GM21360 (cell line): ENCODE results near the gene DPY19L3.
"Not testable (repeated sequence)": the region's sequence is repeated elsewhere in the genome, so short reads cannot be mapped to it uniquely, and the experiment has no call there.

Experiments
- ATAC-seq: cut with Tn5 transposase; IDR thresholded peaks from one replicate; pipeline ENCODE4 v1.9.1; 2021; ENCODE audit warnings: mild to moderate bottlenecking, moderate library complexity; ENCODE audit not compliant: unreplicated experiment

The DPY19L3 gene

GRCh38 chr19:32438751-32439150 is 33.2 kb downstream of the DPY19L3 start:
- no peak for ATAC-seq

GRCh38 chr19:32442650-32443049 is 37.1 kb downstream of the DPY19L3 start:
- ATAC-seq = no peak

DNA sequence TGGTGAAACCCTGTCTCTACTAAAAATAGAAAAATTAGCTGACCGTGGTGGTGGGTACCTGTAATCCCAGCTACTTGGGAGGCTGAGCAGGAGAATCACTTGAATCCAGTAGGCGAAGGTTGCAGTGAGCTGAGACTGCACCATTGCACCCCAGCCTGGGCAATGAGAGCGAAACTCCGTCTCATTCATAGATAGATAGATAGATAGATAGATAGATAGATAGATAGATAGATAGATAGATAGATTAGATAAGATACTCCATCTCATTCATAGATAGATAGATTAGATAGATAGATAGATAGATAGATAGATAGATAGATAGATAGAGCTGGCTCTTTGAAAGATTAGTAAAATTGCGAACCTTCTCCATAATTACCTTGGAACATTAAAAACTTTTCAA is 42.0 kb downstream of the DPY19L3 start:
- ATAC-seq = not testable (repeated sequence)

DNA sequence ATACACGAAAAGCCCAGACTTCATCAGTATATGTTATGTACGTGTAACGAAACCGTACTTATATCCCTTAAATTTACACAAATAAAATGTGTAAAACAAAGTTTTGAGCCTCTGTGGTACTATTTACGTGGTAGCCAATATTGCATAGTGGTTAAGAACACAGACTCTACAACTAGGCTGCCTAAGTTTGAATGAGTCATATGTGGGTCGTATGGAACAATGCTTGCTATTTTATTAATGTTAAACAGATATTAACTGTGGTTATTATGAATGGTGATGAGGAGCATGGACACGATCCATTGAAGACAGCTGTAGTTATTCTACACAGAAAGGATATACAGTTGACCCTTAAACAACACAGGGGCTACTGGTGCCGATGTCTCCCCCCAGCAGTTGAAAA is 42.5 kb downstream of the DPY19L3 start:
- no peak for ATAC-seq

DNA sequence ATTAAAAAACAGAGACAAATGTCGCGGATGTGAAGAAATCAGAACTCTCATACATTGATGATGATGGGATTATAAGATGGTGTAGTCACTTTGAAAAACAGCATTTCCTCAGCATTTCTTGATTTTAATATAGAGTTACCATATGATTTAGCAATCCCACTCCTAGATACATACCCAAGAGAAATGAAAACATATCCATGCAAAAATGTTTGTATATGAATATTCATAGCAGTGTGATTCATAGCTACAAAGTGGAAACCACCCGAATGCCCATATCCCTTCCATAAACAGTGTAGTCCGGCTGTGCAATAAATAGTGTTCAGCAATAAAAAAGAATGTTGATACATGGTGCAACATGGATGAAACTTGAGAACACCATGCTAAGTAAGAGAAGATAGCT is 44.6 kb downstream of the DPY19L3 start:
- no peak for ATAC-seq

- no peak for ATAC-seq
Observed at GRCh38 chr19:32453736-32454135, 48.2 kb downstream of the DPY19L3 start.

- ATAC-seq = no peak
Observed at GRCh38 chr19:32456406-32456805, 50.8 kb downstream of the DPY19L3 start.

DNA sequence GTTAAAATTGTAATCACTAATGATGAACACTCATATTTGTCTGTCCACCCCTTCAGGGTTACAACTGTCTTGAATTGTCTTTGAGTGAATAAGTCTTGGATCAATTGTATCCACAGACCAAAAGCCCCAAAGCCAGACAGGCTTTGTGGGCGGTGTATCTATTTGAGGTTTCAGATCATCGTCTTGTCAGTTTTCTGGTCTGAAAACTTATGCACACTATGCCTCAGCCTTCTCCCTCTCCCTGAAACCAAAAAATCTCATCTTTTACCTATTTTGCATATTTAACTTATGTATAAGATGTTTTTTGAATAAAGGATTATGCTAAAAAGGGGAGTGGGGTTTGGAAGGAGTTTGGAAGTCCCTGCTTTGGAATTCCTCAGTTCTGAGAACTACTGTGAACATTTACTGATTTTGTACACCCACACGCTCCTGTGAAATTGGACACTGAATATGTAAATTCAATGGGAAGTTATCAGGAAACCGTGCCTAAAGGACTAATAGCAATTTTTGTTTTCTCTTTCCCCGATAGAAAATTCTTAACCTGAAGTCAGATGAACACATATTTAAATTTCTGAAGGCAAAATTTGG is 52.1 kb downstream of the DPY19L3 start:
- ATAC-seq = no peak

DNA sequence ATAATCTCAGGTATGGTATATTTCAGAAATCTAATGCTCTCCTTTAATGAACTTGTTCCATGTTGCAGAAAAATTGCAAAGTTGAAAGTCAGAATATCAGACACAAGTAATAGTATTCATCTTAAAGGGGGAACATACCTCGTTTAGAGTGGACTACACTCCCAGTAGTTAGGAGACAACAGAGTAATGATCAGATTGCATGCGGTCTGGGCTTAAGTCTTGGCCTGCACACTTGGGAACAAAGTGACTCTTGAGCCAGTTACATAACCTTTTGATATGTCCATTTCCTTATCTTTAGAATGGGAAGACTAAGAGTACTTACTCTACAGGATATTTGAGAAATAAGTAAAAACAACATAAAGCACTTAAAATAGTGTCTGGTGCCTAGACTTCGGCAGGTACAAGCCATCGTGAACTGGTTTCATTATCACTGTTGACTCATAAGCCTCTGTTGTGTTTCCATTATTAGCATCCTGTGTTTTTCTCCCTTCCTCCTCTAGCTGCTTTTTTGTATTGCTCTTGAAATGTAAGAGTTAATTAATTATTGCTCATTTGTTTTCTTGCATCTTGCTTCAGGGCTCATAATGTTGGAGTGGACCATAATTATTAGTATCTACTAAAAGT is 53.0 kb downstream of the DPY19L3 start:
- ATAC-seq = peak; percentile 86

DNA sequence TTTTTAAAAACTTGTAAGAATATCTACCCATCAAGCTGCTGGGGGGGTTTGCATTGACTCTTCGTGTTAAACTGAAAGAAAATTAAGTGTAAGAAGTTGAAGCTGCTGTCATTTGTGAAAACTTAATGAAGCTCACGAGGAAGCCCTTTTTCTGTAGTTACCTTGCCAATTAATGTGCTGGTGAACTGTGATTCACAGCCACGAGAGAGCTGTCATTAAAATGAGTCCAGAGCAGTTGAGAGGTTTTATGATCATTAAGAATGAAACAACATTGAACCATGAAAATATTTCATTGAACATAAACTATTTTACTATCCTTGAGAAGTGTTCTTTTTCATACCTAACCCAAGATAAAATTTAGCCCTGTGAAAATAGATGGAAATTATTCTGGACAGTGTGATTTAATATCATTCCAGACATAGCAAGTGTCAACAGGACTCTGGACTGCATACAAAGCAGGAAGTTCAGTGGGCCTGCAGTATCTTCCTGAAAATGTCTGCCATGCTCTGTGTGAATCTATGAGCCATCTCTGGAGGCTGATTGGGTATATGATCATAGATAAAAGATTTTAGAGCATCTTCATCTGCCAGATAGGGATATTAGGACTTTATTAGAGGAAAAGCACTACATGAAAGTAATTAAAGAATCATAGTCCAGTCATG is 53.8 kb downstream of the DPY19L3 start:
- ATAC-seq = no peak

GRCh38 chr19:32460476-32460875 is 54.9 kb downstream of the DPY19L3 start:
- no peak for ATAC-seq

- no peak for ATAC-seq
Observed at GRCh38 chr19:32464279-32464678, 58.7 kb downstream of the DPY19L3 start.

GRCh38 chr19:32465176-32465575 is 59.6 kb downstream of the DPY19L3 start:
- no peak for ATAC-seq

DNA sequence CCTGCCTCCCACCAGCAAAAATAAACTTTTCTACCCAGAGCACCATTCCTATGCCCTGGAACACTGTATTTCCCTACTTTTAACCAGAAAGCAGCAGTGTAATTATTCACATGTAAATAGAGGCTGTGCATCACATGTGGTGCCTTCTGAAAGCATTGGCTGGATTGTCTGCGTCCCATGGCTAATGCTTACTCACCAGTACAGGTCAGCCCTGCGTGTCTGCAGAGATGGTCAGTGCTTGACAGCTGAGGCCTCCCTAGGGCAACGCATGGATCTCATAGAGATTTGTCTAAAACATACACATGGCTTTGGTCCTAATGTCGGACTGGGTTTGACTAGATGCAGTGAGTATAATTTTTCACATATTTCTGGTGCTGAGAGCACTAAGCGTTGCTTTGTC is 64.2 kb downstream of the DPY19L3 start:
- ATAC-seq = no peak

DNA sequence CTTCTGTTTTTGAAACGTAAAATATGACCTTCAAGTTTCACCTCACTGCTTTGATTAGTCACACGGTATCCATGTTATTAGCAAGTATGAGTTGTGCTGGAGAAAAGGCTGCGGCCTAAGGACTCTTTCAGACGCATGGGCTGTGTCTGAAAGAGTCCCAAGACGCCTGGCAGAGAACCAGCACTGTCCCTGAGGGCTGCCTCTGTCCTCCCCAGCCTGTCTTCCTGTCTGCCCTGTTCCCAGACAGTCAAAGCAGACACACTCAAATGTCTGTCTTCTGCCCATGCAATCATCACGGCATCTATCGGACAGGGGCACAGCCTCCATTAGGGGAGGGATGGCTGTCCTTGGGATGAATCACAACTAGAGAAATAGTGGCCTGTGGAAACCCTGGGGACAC is 65.5 kb downstream of the DPY19L3 start:
- ATAC-seq = no peak

GRCh38 chr19:32471811-32472210 is 66.2 kb downstream of the DPY19L3 start:
- ATAC-seq = no peak

GRCh38 chr19:32475141-32476031 is 69.8 kb downstream of the DPY19L3 start:
- ATAC-seq = no peak

DNA sequence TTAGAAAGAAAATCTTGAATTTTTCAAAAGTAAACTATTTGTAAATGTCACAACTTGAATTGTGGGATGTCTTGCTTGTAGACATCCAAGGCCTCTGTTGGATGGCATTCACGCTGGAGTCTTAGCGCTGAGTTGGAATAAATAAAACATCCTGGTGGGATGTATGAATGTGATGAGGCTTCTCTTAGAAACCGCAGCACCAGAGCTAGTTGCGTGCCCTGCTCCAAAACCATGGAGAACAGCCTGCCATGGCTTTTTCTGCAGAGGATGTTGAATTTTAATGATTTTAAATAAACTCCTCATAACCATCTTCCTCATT is 70.4 kb downstream of the DPY19L3 start:
- ATAC-seq = no peak

- ATAC-seq = no peak
Observed at GRCh38 chr19:32480321-32480720, 74.8 kb downstream of the DPY19L3 start.

DNA sequence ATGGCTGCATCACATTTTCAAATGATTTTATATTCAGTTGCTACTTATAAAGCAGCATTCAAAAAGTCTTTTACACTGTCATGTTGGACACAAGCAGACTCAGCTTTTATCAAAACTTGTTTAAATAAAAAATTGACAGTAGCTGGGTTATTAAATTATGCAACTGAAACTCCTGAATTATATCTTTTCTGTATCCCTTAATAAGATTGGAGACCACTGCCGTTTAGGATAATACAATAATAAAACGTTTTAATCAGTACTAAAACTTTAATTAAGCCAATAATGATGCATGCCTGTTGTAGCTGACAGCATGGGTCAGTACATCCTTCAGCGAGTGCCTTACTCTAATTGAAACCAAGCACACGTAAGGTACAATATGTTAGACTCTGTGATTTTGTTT is 78.0 kb downstream of the DPY19L3 start:
- ATAC-seq = no peak

- no peak for ATAC-seq
Observed at GRCh38 chr19:32489971-32490370, 84.4 kb downstream of the DPY19L3 start.

DNA sequence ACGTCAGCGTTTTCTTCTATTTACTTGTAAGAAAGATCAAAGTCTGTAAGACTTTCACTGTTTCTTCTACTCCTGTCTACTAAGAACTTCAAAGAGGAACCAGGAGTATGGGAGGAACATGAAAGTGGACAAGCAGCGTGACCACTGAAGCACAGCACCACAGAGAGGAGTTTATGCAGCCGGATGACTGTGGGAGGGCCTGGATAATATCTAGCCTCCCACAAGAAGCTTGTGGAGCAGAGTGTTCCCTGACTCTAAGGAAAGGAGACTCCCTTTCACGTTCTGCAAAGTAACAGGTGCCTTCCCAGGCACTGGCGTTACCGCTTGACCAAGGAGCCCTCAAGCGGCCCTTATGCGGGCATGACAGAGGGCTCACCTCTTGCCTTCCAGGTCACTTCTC is 91.8 kb downstream of the DPY19L3 start:
- ATAC-seq = no peak
